ENCODE results near the gene ZC3H10. TPM values are rescaled to one million over a fixed set of nuclear protein-coding genes. Genes with fewer than 3 reads are reported as not detected.
A peak's percentile ranks its signal among the peaks of the same experiment; 100 is the strongest.

Gene ZC3H10
- polyA plus RNA-seq, 1 donor from 2014 or later = 6.7 TPM

GRCh38 chr12:56154246-56154771 is 36.2 kb downstream of the ZC3H10 start:
- no peak overlapping the region for H3K4me2 ChIP-seq (ENCODE audit: low read length)
- peaks cover 3% of the 10 kb centered on the region for H3F3A ChIP-seq (ENCODE audit: insufficient read depth, low read length, poor library complexity, severe bottlenecking)
- no peak overlapping the region for H3K27ac ChIP-seq (ENCODE audit: low read length)
- H3K27me3 ChIP-seq (ENCODE audit: insufficient read depth, low read depth, low read length) = no peaks in the 10 kb centered on the region
- H3K9ac ChIP-seq (ENCODE audit: low read length) = peak overlapping the region; percentile 16
- peaks cover under 1% of the 10 kb centered on the region for H3K36me3 ChIP-seq (ENCODE audit: insufficient read depth, low read length)
- peaks cover 25% of the 10 kb centered on the region for H3K79me2 ChIP-seq (replicated peaks; ENCODE audit: insufficient read depth, low read length)
- H3K9me3 ChIP-seq (ENCODE audit: low read length) = no peaks in the 10 kb centered on the region
- no peaks in the 10 kb centered on the region for H3K9me2 ChIP-seq (ENCODE audit: insufficient read depth, low read length)
- peak overlapping the region; percentile 73 for H3K4me3 ChIP-seq (ENCODE audit: low read length)
- H2AFZ ChIP-seq (ENCODE audit: low read depth, low read length) = no peak overlapping the region
- TF ChIP-seq REST (IDR thresholded peaks at IDR 0.05; ENCODE audit: borderline replicate concordance) = no peak
- TF ChIP-seq RAD21 (conservative IDR thresholded peaks at IDR 0.05) = no peak
- TF ChIP-seq EP300 (conservative IDR thresholded peaks at IDR 0.05; ENCODE audit: poor library complexity, severe bottlenecking) = no peak
- TF ChIP-seq SMC3 (conservative IDR thresholded peaks at IDR 0.05; ENCODE audit: poor library complexity) = no peak
- no peak for TF ChIP-seq CTCF (IDR thresholded peaks at IDR 0.05; ENCODE audit: poor library complexity, severe bottlenecking)
- H4K20me1 ChIP-seq (ENCODE audit: insufficient read depth) = no peaks in the 10 kb centered on the region

GRCh38 chr12:56154818-56155217 is 36.8 kb downstream of the ZC3H10 start:
- Histone ChIP-seq H3K9me3 (ENCODE audit: low read length) (no peaks in the 10 kb centered on the region), H3K27ac (ENCODE audit: low read length) (no peak overlapping the region), H3K9me2 (ENCODE audit: insufficient read depth, low read length) (no peaks in the 10 kb centered on the region), H4K20me1 (ENCODE audit: insufficient read depth) (no peaks in the 10 kb centered on the region), H3K4me3 (ENCODE audit: low read length) (no peak overlapping the region), H3K4me2 (ENCODE audit: low read length) (no peak overlapping the region), H3K36me3 (ENCODE audit: insufficient read depth, low read length) (peaks cover 6% of the 10 kb centered on the region), H3F3A (ENCODE audit: insufficient read depth, low read length, poor library complexity, severe bottlenecking) (peaks cover 3% of the 10 kb centered on the region), H3K9ac (ENCODE audit: low read length) (no peak overlapping the region), H2AFZ (ENCODE audit: low read depth, low read length) (no peak overlapping the region), H3K79me2 (replicated peaks; ENCODE audit: insufficient read depth, low read length) (peaks cover 30% of the 10 kb centered on the region), H3K27me3 (ENCODE audit: insufficient read depth, low read depth, low read length) (no peaks in the 10 kb centered on the region)
- TF ChIP-seq EZH2 (IDR thresholded peaks at IDR 0.05; ENCODE audit: borderline replicate concordance, insufficient read depth, low read length, poor library complexity, severe bottlenecking) = no peak
- no peak for TF ChIP-seq SMC3 (conservative IDR thresholded peaks at IDR 0.05; ENCODE audit: poor library complexity)
- no peak for TF ChIP-seq POLR2AphosphoS5 (IDR thresholded peaks at IDR 0.05)
- TF ChIP-seq TAF1 (IDR thresholded peaks at IDR 0.05; ENCODE audit: low read depth) = no peak
- no peak for TF ChIP-seq REST (IDR thresholded peaks at IDR 0.05; ENCODE audit: borderline replicate concordance)
- TF ChIP-seq EP300 (conservative IDR thresholded peaks at IDR 0.05; ENCODE audit: poor library complexity, severe bottlenecking) = no peak
- no peak for TF ChIP-seq MXI1 (conservative IDR thresholded peaks at IDR 0.05; ENCODE audit: poor library complexity, severe bottlenecking)

All from neural cell (in vitro differentiated cells).